GM04504 (cell line): ENCODE results near the gene LRPPRC.
"Not testable (repeated sequence)": the region's sequence is repeated elsewhere in the genome, so short reads cannot be mapped to it uniquely, and the experiment has no call there.

Experiments used
- DNase-seq: peaks from one replicate; pipeline ENCODE4 v3.0.0-alpha.2; 2012; ENCODE audit warnings: low read depth

The LRPPRC gene

DNA sequence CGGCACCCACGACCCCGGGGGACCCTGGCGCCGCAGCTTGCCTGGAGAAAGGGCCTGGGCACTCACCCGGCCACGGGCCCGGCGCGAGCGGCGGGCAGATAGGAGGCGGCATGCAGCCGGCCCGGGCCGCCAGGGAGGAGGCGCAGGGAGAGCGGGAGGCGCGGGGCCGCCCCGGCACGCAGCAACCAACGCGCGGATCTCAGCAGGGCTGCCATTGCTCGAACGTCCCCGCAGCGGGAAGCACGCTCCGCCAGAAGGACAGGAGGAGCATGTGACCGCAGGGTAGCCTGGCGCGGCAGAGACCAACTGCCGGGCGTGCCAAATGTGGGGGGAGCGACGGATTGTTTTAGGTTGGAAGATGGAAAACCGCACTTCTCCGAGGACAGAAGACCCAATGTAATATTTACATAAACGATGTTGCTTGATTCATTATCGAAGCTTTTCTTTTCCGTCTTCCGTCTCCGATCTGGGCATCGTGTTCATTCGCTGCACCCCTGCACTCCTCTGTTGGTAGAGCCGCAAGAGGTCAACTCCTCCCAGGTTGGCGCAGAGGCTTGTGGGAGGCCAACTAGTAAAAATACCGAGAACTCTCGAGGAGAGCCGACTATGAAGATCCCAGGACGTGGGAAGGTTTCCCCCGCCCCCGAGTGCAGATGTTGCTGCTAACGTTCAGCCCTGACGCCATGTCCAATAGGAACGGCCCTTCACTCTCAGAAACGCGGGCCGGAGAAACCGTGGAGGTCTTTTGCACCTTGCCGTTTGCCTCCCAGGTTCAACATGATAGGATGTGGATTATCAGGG lies at the start of gene LRPPRC:
TSS of gene LRPPRC (minus strand) at position 257 of the 801 bp plus-strand sequence. CDS start at position 215, 42 bp downstream.
- peak; percentile 92 for DNase-seq

GRCh38 chr2:44045061-44045460 lies 49.3 kb upstream of the LRPPRC start:
- no peak for DNase-seq

- peak; percentile 52 for DNase-seq
Observed at GRCh38 chr2:44044281-44044720, 48.5 kb upstream of the LRPPRC start.

- no peak for DNase-seq
Observed at GRCh38 chr2:44040365-44040764, 44.6 kb upstream of the LRPPRC start.

DNA sequence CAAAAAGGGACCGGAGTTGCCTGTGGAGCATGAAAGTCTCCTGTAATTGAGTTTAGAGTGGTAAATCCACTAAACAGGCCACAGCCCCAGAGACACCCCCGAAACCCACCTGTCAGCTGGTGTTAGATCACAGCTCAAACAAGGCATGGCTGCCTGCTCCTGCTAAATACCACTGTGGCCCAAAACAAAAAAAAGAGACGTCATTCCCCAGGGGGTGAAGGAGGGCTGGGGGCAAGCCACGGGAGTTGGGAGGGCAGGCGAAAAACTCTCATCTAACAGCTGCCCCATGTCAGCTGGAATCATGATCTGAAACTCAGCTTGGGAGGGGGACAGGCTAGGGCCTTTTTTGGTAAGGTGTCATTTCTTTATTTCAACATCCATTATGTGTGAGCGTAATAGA lies 42.5 kb upstream of the LRPPRC start:
- DNase-seq: no peak

- no peak for DNase-seq
Observed at GRCh38 chr2:44037221-44037620, 41.4 kb upstream of the LRPPRC start.

- no peak for DNase-seq
Observed at GRCh38 chr2:44033947-44034346, 38.2 kb upstream of the LRPPRC start.

DNA sequence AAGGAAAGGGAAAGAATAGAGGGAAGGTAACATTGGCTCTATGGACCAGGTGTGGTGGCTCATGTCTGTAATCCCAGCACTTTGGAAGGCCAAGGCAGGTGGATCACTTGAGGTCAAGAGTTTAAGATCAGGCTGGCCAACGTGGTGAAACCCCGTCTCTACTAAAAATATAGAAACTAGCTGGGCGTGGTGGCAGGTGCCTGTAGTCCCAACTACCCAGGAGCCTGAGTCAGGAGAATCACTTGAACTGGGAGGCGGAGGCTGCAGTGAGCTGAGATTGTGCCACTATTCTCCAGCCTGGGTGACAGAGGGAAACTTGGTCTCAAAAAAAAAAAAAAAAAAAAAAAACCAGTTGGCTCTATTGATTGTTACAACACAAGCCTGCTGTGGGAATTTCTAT lies 31.3 kb upstream of the LRPPRC start:
- not testable (repeated sequence) for DNase-seq

DNA sequence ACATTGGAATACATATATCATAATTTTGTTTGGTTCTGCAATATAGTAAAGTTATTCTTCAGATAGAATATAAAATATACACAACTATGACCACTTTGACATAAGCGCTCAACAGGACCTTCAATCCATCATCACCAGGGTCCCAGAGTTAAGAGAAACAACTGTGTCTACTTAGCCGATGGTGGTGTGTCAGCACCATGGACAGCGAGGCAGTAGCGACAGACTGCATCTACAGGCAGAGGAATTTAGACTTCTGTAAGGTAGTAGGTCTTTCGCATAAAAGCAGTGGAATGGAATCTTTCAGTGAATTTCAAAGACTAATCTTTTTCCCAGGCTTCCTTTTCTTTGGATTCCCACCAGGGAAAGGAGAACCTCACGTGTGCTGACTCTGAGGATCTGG lies 20.5 kb upstream of the LRPPRC start:
- DNase-seq: peak; percentile 10

GRCh38 chr2:44015239-44015638 lies 19.4 kb upstream of the LRPPRC start:
- DNase-seq: no peak

DNA sequence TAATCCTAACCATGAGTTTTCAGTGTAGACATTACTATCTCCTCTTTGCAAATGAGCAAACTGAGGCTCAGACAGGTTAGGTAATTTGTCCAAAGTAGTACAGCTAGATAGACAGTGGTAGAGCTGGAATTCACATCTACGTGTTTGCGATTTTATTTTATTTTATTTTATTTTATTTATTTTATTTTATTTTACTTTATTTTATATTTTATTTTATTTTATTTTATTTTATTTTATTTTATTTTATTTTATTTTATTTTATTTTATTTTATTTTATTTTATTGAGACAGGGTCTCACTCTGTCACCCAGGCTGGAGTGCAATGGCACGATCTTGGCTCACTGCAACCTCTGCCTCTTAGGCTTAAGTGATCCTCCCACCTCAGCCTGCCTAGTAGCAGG lies 17.4 kb upstream of the LRPPRC start:
- not testable (repeated sequence) for DNase-seq

GRCh38 chr2:44010266-44010665 lies 14.5 kb upstream of the LRPPRC start:
- no peak for DNase-seq

GRCh38 chr2:44009136-44009735 lies 13.4 kb upstream of the LRPPRC start:
- no peak for DNase-seq

- DNase-seq: peak; percentile 17
Observed at GRCh38 chr2:44005846-44006245, 10.1 kb upstream of the LRPPRC start.

DNA sequence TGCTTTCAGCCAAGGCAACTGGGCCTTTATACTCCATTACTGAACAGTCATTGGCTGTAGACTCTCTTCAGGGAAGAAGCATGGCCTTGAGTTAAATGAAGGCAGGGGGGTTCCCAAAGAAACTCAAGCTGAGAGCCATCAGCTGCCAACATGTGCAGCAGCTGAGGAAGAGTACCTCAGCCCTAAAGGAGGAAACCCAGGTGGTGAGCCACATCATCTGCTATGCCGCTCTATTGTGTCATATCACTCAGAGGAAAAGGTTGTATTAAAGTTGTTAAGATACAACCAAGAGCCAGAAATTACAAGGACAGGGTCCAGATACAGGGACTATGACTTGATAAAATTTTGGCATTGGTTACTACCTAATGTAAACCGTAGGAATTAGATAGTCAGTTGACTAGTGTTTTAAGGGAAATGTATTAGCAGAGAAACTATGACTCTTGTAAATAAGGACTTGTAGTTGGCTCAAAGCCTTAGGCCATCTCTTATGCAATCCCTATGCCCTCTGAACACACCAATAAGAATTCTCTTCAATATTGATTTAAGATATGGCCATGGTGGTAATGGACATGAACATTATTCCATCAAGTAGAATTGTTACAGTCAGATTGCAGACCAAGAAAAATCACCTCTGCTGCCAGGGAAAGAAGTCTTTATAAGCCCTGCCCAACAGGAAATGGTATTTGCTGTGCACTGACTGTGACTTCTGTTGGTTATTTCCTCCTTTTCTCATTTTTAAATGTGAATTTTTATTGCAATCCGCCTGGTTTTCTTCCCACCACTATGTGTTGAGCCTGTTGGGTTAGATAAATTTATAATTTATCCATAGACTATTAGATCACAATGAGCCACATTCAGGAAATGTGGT lies 9.2 kb upstream of the LRPPRC start:
- no peak for DNase-seq

GRCh38 chr2:44001716-44002115 lies 5.9 kb upstream of the LRPPRC start:
- DNase-seq: no peak

GRCh38 chr2:43998263-43998662 lies 2.5 kb upstream of the LRPPRC start:
- DNase-seq: no peak

DNA sequence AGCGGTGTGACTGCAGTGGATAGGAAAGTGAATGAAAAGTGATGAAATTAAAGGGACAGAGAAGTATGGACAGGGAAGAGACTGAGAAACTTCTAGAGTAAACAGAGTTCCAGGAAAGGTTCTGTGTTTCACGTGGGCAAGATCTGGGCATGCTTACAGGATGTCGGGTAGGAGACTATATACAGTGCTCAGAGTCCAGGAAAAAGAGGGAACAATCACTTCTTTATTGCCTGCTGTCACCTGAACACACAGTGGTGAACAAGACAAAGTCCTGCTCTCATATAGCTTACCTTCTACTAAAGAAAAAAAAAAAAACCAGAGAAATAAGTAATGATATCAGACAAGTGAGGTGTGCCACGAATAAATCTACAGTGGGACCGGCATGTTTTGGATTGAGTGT lies 2.4 kb downstream of the LRPPRC start:
- no peak for DNase-seq

DNA sequence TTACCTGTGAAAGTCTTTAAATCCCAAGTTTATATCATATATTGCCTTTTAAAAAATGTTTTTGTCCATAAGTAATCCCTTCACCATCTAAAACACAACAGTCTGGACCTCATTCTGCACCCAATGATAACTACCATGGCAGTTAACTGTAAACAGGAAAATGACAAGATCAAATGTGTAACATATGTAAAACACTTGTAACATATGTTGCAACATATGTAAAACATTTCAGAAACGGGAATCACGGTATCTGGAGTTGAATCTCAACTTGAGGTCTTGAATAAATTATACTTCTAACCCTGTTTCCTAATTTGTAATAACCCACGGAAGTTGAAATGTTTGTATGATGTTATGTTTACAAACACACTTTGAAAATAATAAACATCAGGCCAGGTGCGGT lies 6.2 kb downstream of the LRPPRC start:
- DNase-seq: no peak

DNA sequence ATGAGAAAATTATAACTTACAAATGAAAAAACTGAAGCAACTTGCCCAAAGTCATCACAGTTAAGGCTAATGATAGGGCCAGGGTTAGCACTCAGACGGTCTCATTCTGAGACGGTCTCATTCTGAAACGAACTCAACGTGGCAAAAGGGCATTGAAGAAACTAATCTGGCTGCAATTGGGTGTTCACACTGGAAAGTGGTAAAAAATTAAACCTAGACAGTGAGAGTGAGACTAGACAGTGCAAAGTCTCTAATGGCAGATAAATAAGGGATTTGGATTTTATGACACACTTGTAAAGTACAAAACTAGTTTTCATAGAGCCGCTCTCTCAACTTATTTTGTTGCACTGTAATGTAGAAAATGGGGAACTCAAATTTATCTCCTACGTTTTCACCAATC lies 9.2 kb downstream of the LRPPRC start:
- no peak for DNase-seq

GRCh38 chr2:43985359-43985758 lies 10.4 kb downstream of the LRPPRC start:
- no peak for DNase-seq

- no peak for DNase-seq
Observed at GRCh38 chr2:43984533-43984932, 11.3 kb downstream of the LRPPRC start.

GRCh38 chr2:43980902-43981301 lies 14.9 kb downstream of the LRPPRC start:
- no peak for DNase-seq
